Lung (tissue), 12 donors: Measurements from ENCODE around the gene SGCA. TPM values are rescaled to one million over a fixed set of nuclear protein-coding genes. Genes with fewer than 3 reads are reported as not detected.
A peak's percentile ranks its signal among the peaks of the same experiment; 100 is the strongest.

Experiments
- ATAC-seq: fragments of 200-7000 bp; cut with Tn5 transposase; one replicate; pipeline ENCODE4 v1.9.1; 2020; ENCODE audit warnings: moderate number of reproducible peaks; ENCODE audit not compliant: insufficient read depth, low FRiP score
- DNase-seq, 3 donors: peaks; one replicate each; pipeline ENCODE4 v3.0.0-alpha.2; 2013 to 2017
- H3K27ac ChIP-seq, 2 donors: one replicate each; pipeline ENCODE4 v1.5.1; 2013; ENCODE audit warnings: mild to moderate bottlenecking in 2 of 2, moderate library complexity in 2 of 2, control low read depth in 1 of 2, inconsistent platforms in 1 of 2, low read depth in 1 of 2, low read length in 1 of 2
- H3K27me3 ChIP-seq, 3 donors: one replicate each; pipeline ENCODE4 v1.5.1; 2013; ENCODE audit warnings: low read length in 2 of 3; ENCODE audit not compliant: control insufficient read depth in 3 of 3, insufficient read depth in 3 of 3
- H3K36me3 ChIP-seq, 4 donors: one replicate each; pipeline ENCODE4 v1.5.1; 2013; ENCODE audit warnings: low read length in 4 of 4, mild to moderate bottlenecking in 1 of 4, moderate library complexity in 1 of 4; ENCODE audit not compliant: control insufficient read depth in 4 of 4, insufficient read depth in 4 of 4
- H3K4me1 ChIP-seq, 5 donors: one replicate each; pipeline ENCODE4 v1.5.1; 2013; ENCODE audit warnings: low read length in 5 of 5, mild to moderate bottlenecking in 2 of 5, moderate library complexity in 1 of 5; ENCODE audit not compliant: control insufficient read depth in 5 of 5, insufficient read depth in 5 of 5
- H3K4me3 ChIP-seq: one replicate; pipeline ENCODE4 v1.5.1; 2013; ENCODE audit warnings: mild to moderate bottlenecking, control low read depth, moderate library complexity
- H3K9ac ChIP-seq, 2 donors: one replicate each; pipeline ENCODE4 v1.5.1; 2013; ENCODE audit warnings: low read length in 2 of 2, control low read depth in 1 of 2; ENCODE audit not compliant: insufficient read depth in 1 of 2
- H3K9me3 ChIP-seq, 4 donors: one replicate each; pipeline ENCODE4 v1.5.1; 2013; ENCODE audit warnings: low read length in 3 of 4, mild to moderate bottlenecking in 1 of 4, moderate library complexity in 1 of 4; ENCODE audit not compliant: control insufficient read depth in 4 of 4, insufficient read depth in 3 of 4
- CTCF ChIP-seq: IDR thresholded peaks from 2 replicates; pipeline ENCODE4 v1.5.1; 2012; ENCODE audit warnings: mild to moderate bottlenecking; ENCODE audit errors: control extremely low read depth, extremely low read depth
- WGBS, 2 donors: extraction: QIAGEN DNeasy Blood & Tissue Kit; methylation state at CpG; one replicate each; pipeline ENCODE4 v1.1.7; 2013; 5-methylcytosine and 5-hydroxymethylcytosine counted together
- polyA plus RNA-seq, 2 donors: library from polyadenylated mRNA; stranded (reverse); fragments of 200-250 nt; gene quantifications; one replicate each; pipeline ENCODE4 v1.2.1, GENCODE V29; 2013
- total RNA-seq, 2 donors: library from RNA; depleted of rRNA in 1 of 2; stranded (reverse); fragments of >200 nt in 1 of 2; gene quantifications; one replicate each; pipeline ENCODE4 v1.2.1, GENCODE V29; 2014 to 2021
- donor health status: control.
- donor health status: control.
- donor health status: Bipolar disorder and iron deficiency.
- donor health status: healthy.
- donor health status: DM: yes; HTN: yes; CAD: no.

The SGCA gene
- total and polyA plus RNA-seq, 4 donors: 5.0 to 19.4 (median 14.0) TPM

GRCh38 chr17:50154604-50155003 lies 11.2 kb upstream of the SGCA start:
- H3K9me3 ChIP-seq: no peaks in the 10 kb centered on the region
- WGBS, 2 donors: 49 to 62% methylated on average over 1 of the region's 1 CpG
- no peak for ATAC-seq
- H3K27me3 ChIP-seq: no peaks in the 10 kb centered on the region
- H3K9ac ChIP-seq: peak overlapping the region in 1 of 2 donors; percentile 38
- H3K27ac ChIP-seq: peak overlapping the region; percentile 21 to 65
- no peak for DNase-seq
- H3K4me1 ChIP-seq: peaks cover 6 to 29% (median 21%) of the 10 kb centered on the region in 5 donors
- H3K36me3 ChIP-seq: no peaks in the 10 kb centered on the region
- TF ChIP-seq CTCF: no peak
- H3K4me3 ChIP-seq: no peak overlapping the region

- no peak for TF ChIP-seq CTCF
- no peaks in the 10 kb centered on the region for H3K9me3 ChIP-seq
- no peak for ATAC-seq
Observed at GRCh38 chr17:50155115-50155819, 10.5 kb upstream of the SGCA start.

GRCh38 chr17:50157891-50158290 lies 7.9 kb upstream of the SGCA start:
- DNase-seq (no peak), ATAC-seq (no peak)
- WGBS, 2 donors: 42 to 57% methylated on average over 4 of the region's 4 CpGs
- Histone ChIP-seq H3K27me3 (no peaks in the 10 kb centered on the region), H3K27ac (no peak overlapping the region), H3K9ac (no peak overlapping the region), H3K9me3 (no peaks in the 10 kb centered on the region), H3K36me3 (no peaks in the 10 kb centered on the region), H3K4me3 (no peak overlapping the region), H3K4me1 (peaks cover 6 to 22% (median 15%) of the 10 kb centered on the region in 5 donors)
- TF ChIP-seq CTCF: no peak

More at GRCh38 chr17:50155115-50155819, 10.5 kb upstream of the SGCA start:
- WGBS, 2 donors: 59 to 67% methylated on average over 8 of the region's 8 CpGs
- peak overlapping the region in 1 of 2 donors; percentile 85 for H3K27ac ChIP-seq
- no peak overlapping the region for H3K4me3 ChIP-seq
- H3K9ac ChIP-seq: peak overlapping the region in 1 of 2 donors; percentile 86
- no peaks in the 10 kb centered on the region for H3K36me3 ChIP-seq
- H3K4me1 ChIP-seq: peaks cover 6 to 29% (median 21%) of the 10 kb centered on the region in 5 donors
- DNase-seq: peak; percentile 69 to 91 (median 85)
- H3K27me3 ChIP-seq: no peaks in the 10 kb centered on the region
